Stomach smooth muscle (tissue), 2 donors: ENCODE measurements around the gene BBS10.
"Not testable (repeated sequence)": the region's sequence is repeated elsewhere in the genome, so short reads cannot be mapped to it uniquely, and the experiment has no call there.

Experiments used
- H3K27ac ChIP-seq: one replicate; pipeline ENCODE4 v1.7.0; 2013; ENCODE audit warnings: mild to moderate bottlenecking, low read length, inconsistent platforms
- H3K27me3 ChIP-seq, 2 donors: one replicate each; pipeline ENCODE4 v1.7.0; 2013; ENCODE audit warnings: low read length in 2 of 2; ENCODE audit not compliant: insufficient read depth in 2 of 2, control insufficient read depth in 1 of 2
- H3K36me3 ChIP-seq, 2 donors: one replicate each; pipeline ENCODE4 v1.7.0; 2013; ENCODE audit warnings: low read length in 2 of 2; ENCODE audit not compliant: control insufficient read depth in 2 of 2, insufficient read depth in 2 of 2
- H3K4me1 ChIP-seq: one replicate; pipeline ENCODE4 v1.7.0; 2013; ENCODE audit warnings: low read length; ENCODE audit not compliant: control insufficient read depth, insufficient read depth
- H3K4me3 ChIP-seq, 2 donors: one replicate each; pipeline ENCODE4 v1.7.0; 2013; ENCODE audit warnings: low read length in 2 of 2
- H3K9ac ChIP-seq, 2 donors: one replicate each; pipeline ENCODE4 v1.7.0; 2013; ENCODE audit warnings: low read length in 2 of 2, mild to moderate bottlenecking in 1 of 2
- H3K9me3 ChIP-seq, 2 donors: one replicate each; pipeline ENCODE4 v1.7.0; 2013; ENCODE audit warnings: low read length in 2 of 2; ENCODE audit not compliant: control insufficient read depth in 2 of 2
- donor health status: healthy.
- donor health status: Pancreatic carcinoma.

Gene BBS10

DNA sequence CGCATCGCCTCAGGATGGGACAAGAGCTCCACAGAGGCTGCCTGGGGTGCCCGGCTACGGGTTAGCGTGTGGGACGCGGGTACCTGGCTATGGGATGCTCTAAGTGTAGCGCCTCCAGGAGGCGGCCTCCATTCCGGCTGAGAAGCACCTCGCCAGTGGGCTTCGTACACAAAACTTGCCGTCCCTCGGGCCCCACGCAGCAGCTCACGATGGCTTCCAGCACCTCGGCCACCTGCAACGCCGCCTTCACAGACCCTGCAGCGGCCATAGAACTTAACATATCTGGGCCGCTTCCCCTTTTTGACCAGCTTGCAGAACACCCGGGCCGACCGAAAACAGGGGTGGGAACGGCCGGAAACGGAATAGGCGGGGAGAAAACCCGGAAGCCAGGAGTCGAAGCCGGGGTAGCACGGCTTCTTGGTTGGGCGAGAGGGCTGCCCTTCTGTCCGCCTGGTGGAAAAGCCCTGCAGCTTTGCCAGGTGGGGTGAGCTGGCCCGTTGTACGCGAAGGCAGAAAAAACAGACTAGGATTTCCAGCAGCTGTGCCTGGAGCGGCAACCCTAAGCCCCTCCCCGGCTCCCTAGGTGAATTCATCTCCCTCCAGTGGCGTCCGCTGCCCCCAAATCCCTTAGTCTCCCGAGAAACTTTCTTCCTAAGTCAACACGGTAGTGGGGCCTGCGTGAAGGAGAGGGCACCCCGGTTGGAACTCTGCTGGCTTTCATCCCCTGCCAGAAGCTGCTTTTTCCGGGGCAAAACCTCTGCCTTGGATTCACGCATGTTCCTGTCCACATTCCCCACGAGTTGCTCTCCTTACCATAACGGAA, at the start of gene BBS10:
BBS10 (minus strand) TSS at position 337 of the 823 bp plus-strand sequence; CDS start at position 280, 57 bp downstream.
- H3K9ac ChIP-seq: peak within 1 kb of the TSS; percentile 77 to 79
- peaks cover 6% of the 10 kb centered on the region for H3K4me1 ChIP-seq
- no peaks in the 10 kb centered on the region for H3K9me3 ChIP-seq
- H3K27ac ChIP-seq: peak within 1 kb of the TSS; percentile 78
- H3K4me3 ChIP-seq: peak within 1 kb of the TSS; percentile 55 to 95
- H3K36me3 ChIP-seq: no peaks in the 10 kb centered on the region
- H3K27me3 ChIP-seq: no peaks in the 10 kb centered on the region

DNA sequence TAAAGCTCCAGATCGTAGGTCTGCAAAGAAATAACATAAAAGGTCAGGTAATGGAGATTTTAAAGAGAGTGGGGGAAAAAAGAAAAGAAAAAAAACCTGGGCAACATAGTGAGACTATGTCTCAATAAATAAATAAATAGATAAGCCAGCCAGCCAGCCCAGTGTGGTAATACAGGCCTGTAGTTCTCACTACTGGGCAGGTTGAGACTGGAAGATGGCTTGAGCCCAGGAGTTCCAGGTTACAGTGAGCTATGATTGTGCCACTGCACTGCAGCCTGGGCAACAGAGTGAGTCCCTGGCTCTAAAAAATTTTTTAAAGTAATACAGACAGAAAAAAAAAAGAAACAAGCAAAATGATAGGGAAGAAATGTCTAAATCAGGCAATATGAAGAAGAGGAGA, 43.2 kb upstream of the BBS10 start:
- no peak overlapping the region for H3K4me3 ChIP-seq
- no peaks in the 10 kb centered on the region for H3K27me3 ChIP-seq
- no peak overlapping the region for H3K9ac ChIP-seq
- no peaks in the 10 kb centered on the region for H3K4me1 ChIP-seq
- H3K27ac ChIP-seq: no peak overlapping the region
- H3K36me3 ChIP-seq: peaks cover 5 to 13% of the 10 kb centered on the region in 2 donors
- H3K9me3 ChIP-seq: no peaks in the 10 kb centered on the region

DNA sequence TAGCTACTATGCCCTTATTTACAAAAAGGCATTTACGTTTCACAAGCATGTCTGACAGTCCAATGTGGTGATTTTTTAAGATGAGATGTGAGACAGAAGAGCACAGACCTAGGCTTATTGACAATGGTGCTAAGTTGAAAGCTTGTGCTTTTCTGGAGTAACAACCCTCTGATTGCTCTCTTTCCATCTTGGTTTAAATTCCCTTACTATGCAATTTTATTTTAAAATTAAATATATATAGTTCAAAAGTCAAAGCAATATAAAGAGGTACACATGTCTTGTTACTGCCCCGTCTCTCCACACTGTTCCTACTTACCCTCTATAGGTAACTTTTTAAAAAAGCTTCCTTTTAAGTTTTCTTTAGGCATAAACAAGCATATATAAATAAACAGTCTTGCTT, 39.4 kb upstream of the BBS10 start:
- no peaks in the 10 kb centered on the region for H3K27me3 ChIP-seq
- no peaks in the 10 kb centered on the region for H3K9me3 ChIP-seq
- H3K9ac ChIP-seq: no peak overlapping the region
- no peaks in the 10 kb centered on the region for H3K4me1 ChIP-seq
- H3K4me3 ChIP-seq: no peak overlapping the region
- H3K27ac ChIP-seq: no peak overlapping the region
- H3K36me3 ChIP-seq: peaks cover 10 to 18% of the 10 kb centered on the region in 2 donors

DNA sequence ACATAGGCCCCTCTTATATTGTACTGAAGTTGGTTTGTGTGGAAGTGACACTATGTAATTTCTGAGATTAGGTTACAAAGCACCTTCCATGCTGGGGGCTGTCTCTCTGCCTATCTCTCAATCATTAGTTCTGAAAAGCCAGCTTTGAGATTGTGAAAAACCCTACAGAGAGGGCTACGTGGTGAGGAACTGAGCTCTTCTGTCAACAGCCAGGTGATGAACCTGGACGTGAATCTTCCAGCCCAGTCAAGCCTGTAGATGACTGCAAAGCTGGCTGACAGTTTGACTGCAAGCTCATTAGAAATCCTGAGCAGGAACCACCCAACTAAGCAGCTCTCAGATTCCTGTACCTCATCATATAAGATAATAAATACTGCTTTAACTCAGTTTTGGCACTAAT, 36.3 kb upstream of the BBS10 start:
- H3K4me3 ChIP-seq: no peak overlapping the region
- no peak overlapping the region for H3K27ac ChIP-seq
- peaks cover 10 to 13% of the 10 kb centered on the region in 2 donors for H3K36me3 ChIP-seq

DNA sequence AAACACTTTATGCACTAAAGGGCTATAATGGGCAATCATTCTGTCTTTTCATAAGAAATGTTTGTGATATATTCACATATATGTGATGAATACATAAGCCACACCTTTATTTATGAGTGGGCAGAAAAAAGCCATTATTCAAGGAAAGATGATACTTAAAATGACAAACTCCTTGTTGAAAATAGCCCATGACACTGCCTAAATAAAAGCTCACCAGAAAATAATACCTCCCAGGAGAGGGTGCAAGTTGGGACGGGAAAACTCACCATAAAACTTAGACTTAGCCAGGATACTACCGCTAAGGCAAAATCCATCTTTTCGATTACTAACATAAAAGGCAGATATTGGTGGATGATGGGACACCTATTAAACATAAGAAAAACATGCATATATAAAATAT, 35.8 kb upstream of the BBS10 start:
- Histone ChIP-seq H3K27ac (no peak overlapping the region), H3K9ac (no peak overlapping the region), H3K36me3 (peaks cover 8% of the 10 kb centered on the region in 2 donors), H3K4me1 (no peaks in the 10 kb centered on the region), H3K4me3 (no peak overlapping the region), H3K9me3 (no peaks in the 10 kb centered on the region), H3K27me3 (no peaks in the 10 kb centered on the region)

More for the DNA sequence above, 36.3 kb upstream of the BBS10 start:
- Histone ChIP-seq H3K27me3 (no peaks in the 10 kb centered on the region), H3K4me1 (no peaks in the 10 kb centered on the region), H3K9me3 (no peaks in the 10 kb centered on the region), H3K9ac (no peak overlapping the region)

DNA sequence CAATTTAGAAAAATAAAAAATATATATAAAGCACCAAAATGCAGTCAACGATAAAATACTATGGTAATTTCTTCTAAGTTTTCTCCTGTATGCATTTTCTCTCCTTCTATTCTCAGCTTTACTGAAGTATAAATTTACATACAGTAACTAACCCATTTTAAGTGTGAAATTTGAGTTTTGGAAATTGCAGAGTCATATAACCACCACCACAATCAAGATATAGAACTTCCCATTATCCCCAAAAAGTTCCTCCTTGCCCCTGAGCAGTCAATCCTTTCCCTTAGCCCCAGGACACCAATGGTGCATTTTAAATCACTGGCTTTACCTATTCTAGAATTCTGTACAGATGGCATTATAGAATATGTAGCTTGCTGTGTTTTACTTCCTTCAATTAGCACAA, 31.0 kb upstream of the BBS10 start:
- no peak overlapping the region for H3K9ac ChIP-seq
- H3K4me1 ChIP-seq: no peaks in the 10 kb centered on the region
- H3K27me3 ChIP-seq: no peaks in the 10 kb centered on the region
- peaks cover 6 to 8% of the 10 kb centered on the region in 2 donors for H3K36me3 ChIP-seq
- no peak overlapping the region for H3K4me3 ChIP-seq
- no peaks in the 10 kb centered on the region for H3K9me3 ChIP-seq
- H3K27ac ChIP-seq: no peak overlapping the region

DNA sequence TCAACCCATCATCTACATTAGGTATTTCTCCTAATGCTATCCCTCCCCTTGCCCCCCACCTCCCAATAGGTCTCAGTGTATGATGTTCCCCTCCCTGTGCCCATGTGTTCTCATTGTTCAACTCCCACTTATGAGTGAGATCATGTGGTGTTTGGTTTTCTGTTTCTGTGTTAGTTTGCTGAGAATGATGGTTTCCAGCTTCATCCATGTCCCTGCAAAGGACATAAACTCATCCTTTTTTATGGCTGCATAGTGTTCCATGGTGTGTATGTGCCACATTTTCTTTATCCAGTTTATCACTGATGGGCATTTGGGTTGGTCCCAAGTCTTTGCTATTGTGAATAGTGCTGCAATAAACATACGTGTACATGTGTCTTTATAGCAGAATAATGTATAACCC, 28.7 kb upstream of the BBS10 start:
- H3K36me3 ChIP-seq: not testable (repeated sequence)

DNA sequence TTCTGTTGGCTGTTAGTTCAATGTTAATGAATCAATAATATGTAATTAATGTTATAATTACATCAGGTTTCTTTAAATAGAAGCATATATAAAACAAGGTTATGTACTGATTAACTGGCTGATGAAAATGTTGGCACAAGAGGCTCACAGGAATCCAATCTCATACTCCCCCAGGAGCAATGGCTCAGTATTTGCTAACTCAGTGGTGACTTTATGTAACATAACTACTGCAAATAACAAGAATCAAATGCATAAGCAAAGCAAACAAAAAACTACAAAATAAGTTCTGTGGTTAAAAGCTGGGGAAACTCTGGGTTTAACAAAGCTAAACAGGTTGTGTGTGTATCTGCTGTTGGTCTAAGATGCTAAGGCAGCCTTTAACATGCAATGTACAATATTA, 27.7 kb upstream of the BBS10 start:
- Histone ChIP-seq H3K27ac (no peak overlapping the region), H3K4me3 (no peak overlapping the region), H3K27me3 (no peaks in the 10 kb centered on the region), H3K4me1 (no peaks in the 10 kb centered on the region), H3K9me3 (no peaks in the 10 kb centered on the region), H3K9ac (no peak overlapping the region), H3K36me3 (peaks cover 8% of the 10 kb centered on the region in 2 donors)

More for the DNA sequence above, 28.7 kb upstream of the BBS10 start:
- not testable (repeated sequence) for H3K27ac ChIP-seq, H3K9me3 ChIP-seq, H3K27me3 ChIP-seq, H3K9ac ChIP-seq, H3K4me1 ChIP-seq, H3K4me3 ChIP-seq

DNA sequence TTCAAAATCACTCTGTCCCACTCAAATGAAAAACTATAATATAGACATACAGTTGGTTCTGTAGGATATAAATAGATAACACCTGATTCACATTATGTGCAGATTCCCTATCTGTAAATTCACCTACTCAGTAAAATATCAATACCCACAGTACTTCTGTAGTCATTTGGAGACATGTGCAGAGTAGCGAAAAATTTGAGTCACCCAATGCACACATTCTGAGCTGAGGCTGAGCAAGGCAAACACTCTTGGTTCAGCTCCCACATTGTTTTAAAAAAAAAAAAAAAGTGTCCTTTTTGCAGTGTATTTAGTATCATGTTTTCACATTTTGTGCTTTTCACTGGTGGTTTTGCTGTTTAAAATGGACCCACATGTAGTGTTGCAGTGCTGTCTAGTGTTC, 27.3 kb upstream of the BBS10 start:
- Histone ChIP-seq H3K4me1 (no peaks in the 10 kb centered on the region), H3K27ac (no peak overlapping the region), H3K9ac (no peak overlapping the region), H3K9me3 (no peaks in the 10 kb centered on the region), H3K36me3 (peaks cover 8 to 11% of the 10 kb centered on the region in 2 donors), H3K4me3 (no peak overlapping the region), H3K27me3 (no peaks in the 10 kb centered on the region)

DNA sequence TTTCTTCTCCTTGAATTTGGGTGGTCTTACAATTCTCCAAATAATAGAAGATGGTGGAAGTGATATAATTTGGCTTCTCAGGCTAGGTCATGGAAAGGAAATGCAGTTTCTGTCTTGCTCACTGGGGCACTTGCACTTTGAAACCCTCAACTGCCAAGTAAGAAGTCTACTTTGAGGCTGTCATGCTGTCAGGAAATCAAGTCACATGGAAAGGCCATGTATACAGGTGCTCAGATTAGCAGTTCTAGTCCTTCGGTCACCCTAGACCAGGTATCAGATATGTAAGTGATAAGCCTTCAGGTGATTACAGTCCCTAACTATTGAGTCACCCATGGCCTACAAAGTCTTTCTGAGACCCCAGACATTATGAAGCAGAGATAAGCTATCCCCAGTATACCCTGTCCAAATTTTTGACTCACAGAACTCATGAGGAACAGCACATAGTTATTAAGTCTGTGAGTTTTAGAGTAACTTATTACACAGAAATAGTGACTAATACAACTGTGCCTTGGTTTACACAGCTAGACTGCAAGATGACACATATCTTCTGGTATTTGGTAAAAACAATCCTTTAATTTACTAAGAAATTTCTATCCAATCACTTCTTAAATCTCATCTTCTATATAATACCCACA, 26.3 kb upstream of the BBS10 start:
- Histone ChIP-seq H3K36me3 (peaks cover 8 to 16% of the 10 kb centered on the region in 2 donors), H3K27ac (no peak overlapping the region), H3K9me3 (no peaks in the 10 kb centered on the region), H3K4me1 (no peaks in the 10 kb centered on the region), H3K9ac (no peak overlapping the region), H3K4me3 (no peak overlapping the region), H3K27me3 (no peaks in the 10 kb centered on the region)

DNA sequence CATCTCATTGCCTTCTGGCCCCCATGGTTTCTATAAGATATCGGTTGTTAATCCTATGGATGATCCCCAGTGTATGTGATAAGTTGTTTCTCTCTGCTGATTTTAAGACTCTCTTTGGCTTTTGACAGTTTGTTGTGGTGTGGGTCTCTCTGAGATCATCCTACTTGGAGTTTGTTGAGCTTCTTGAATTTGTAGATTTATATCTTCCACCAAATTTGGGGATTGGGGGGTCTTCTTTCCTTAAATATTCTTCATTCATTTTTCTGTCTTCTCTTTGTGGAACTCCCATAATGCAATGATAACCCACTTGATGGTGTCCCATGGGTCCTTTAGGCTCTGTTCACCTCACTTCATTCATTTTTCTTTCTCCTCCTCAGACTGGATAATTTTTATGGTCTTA, 20.0 kb upstream of the BBS10 start:
- H3K4me1 ChIP-seq: no peaks in the 10 kb centered on the region
- H3K4me3 ChIP-seq: no peak overlapping the region
- H3K36me3 ChIP-seq: peaks cover 6 to 24% of the 10 kb centered on the region in 2 donors
- no peaks in the 10 kb centered on the region for H3K9me3 ChIP-seq
- H3K9ac ChIP-seq: no peak overlapping the region
- no peak overlapping the region for H3K27ac ChIP-seq
- no peaks in the 10 kb centered on the region for H3K27me3 ChIP-seq
